ENCODE measurements around the gene ABHD17B.
A peak's percentile ranks its signal among the peaks of the same experiment; 100 is the strongest.
"Not testable (repeated sequence)": the region's sequence is repeated elsewhere in the genome, so short reads cannot be mapped to it uniquely, and the experiment has no call there.

Gene ABHD17B

DNA sequence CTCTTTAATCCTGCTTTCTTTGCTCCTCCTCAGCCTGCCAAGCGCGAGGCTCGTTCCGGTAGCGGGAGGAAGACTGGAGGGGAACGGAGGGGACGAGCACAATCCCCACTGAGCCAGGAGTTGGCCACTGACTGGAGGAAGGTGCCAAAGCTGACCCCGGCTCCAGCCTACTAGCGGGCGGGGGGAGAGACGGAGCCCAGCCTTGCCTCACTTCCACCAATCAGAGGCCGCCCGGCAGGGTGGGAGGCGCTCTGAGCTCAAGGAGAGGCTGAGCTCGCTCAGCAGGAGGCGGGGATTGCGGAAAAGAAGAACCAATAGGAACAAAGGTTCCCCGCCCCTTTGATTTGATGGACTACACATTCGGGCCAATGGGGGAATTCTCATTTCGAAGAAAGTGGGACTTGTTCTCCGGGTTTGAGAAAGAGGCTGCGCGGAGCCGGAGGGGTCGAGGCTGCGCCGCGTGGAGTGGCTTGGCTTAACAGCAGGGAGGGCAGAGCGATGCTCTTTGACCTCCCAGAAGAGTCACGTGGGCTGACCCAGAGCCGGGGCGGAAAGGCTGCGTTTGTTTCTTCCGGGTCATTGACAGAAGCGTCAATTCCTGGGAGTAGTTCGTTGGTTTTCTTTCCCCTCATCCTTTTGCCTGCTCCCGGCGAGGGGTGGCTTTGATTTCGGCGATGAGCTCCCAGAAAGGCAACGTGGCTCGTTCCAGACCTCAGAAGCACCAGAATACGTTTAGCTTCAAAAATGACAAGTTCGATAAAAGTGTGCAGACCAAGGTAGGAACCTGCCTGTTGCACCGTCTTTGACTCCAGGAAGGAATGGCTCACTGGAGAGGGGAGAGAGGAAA lies at the start of gene ABHD17B, which contains the start of gene C9orf85:
Gene ABHD17B, minus strand, starts transcription at position 133 of the 847 bp plus-strand sequence. CDS start 36,113 bp downstream, outside the sequence.
Gene C9orf85, plus strand, starts transcription at position 579 of the 847 bp plus-strand sequence. Its CDS starts 96 bp downstream, at position 675.
- peak; percentile 99 for DNase-seq

DNA sequence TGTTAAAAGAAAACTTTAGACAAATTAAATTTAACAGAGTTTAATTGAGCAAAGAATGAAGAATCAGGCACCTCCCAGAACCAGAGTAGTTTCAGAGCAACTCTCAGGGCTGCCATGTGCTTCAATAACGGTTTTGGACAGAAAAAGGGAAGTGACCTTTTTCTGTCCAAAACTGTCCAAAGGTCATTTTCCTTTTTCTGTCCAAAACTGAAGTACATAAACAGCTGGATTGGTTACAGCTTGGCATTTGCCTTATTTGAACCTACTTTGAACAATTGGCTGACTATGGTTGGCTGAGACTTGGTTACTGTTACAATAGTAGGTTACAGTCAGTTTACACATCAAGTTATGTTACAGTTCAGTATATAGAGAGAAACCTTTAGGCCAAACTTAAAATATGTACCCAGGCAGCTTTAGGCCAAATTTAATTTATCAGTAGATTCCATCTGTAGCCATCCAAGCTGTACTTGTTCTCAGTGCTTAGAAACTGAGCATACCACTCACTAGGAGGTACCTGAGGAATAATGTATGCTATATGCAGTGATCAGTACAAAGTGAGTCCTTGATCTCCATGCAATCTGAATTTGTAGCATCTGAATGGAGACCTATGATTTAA lies 44.4 kb upstream of the ABHD17B start:
- DNase-seq = no peak

DNA sequence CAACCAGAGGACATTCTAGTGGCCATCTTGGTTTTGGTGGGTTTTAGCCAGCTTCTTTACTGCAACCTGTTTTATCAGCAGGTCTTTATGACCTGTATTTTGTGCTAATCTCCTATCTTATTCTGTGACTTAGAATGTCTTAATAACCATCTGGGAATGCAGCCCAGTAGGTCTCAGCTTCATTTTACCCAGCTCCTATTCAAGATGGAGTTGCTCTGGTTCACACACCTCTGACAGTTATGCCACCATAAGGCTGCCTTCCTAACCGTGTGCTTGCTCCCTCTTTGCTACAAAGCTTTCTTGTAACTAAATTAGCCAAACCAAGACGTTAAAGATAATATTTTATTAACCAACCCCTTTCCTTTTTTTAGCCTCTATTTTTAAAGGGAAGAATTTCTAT lies 43.7 kb upstream of the ABHD17B start:
- DNase-seq = not testable (repeated sequence)

DNA sequence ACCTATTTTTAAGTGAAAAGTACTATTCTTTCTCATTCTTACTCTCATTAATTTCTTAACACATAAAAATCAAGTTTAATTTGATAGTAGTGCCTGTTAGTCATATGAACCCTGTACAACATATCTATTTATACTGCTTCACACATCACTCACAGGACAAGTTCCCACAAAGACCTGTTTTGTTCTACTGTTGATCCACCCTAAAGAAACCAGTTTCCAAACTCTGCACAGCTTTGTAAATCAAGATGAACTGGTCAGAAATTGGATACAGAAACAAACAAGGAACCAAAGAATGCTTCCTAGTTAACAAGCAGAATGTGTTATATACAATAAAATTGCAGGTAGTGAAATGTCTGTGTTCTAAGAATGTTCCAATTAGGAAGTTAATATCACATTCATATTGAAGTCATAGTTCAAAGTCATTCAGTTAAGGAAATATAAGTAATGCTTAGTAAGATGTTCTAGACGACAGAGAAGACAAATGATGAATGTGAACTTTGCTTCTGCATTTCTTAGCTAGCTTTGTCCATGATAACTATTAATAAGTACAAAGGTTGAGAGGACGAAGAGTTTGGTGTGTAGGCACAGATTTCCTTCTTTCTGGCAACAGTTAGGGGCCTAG lies 33.9 kb upstream of the ABHD17B start:
- no peak for DNase-seq

DNA sequence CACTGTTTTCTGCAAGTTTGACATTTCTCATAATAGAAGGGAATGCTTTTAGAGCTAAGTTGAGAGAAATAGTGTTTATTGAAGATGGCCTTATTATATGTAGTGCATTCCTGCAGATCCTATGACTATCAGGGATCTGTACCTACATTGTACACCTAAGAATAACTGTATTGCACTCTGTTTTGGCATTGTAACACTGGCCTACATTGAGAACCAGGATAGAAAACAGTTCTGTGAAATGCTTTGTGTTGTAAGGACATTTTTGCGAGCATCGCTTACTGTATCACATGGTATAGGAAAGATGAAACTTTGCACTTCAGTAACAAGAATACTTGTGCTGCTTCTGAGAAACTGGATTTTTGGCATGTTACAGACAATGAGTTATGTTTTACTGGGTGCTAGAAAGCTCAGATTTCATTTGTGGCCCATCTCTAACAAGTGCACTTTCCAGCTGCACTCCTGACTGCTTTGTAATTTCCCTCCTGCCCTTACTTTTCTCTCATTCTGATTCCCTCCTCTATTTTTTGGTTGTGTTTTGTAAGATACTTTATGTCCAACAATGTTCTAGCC lies 31.1 kb upstream of the ABHD17B start:
- no peak for DNase-seq

DNA sequence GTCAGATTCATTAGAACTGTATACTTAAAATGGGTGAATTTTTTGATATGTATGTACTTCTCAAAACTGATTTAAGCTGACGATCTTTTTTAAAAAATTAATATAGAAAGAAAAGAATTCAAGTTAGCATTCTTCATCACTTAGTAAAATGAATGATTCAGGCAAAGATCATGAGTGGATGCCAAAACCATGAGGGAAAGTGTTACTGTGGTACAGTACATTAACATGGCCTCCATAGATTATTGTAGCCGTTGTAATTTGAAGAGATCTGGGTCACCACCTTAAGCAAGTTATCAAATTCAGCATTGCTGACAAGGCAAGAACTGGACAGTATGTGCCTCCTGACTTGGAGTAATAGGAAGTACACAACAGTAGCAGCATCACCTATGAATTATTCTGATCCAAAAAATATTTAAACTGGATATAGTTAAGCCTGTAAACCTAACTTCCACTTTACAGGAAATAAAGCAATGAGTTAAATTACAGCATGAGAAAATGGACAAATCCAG lies 30.1 kb upstream of the ABHD17B start:
- no peak for DNase-seq

DNA sequence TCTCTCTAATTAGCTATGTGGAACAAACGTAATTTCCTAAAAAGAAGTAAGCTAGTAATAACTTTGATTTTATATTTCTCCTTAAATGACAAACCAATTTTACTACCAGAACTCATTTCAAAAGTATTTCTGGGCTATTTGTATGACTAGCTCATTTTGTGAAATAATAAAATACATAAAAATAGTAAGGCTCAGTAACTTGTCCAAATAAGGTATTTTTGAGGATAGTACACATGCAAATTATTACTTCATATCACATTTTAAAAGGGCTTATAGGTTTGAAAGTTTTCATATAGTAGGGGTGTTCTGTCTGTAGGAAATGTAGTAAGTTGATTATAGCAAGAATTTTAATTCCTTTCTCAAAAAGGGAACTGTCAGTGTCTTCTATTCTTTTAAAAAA lies 26.9 kb upstream of the ABHD17B start:
- no peak for DNase-seq

DNA sequence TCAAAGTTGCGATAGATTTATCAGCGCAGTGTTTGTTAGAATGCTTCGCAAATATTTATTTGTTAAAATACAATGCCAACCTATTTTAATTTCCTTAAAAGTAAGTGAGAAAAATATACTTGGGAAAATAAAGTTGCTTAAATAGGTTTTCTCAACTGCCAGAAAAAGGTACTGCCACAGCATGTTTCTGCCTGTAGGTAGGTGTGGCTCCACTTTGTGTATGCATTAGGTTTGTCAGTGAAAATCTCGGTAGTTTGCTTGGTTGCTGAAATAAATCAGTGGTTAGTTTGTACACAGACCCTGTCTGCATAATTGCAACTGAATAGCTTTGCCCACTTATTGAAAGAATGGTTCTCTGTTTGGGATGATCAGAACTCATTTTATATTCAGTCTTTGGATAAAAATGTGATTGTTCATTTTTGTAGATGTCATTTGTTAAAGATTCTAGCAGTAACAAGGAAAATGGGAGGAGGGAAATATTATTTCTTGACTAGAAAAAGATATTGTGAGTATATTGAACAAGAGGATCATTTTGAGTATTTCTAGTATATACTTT lies 26.2 kb upstream of the ABHD17B start:
- no peak for DNase-seq

DNA sequence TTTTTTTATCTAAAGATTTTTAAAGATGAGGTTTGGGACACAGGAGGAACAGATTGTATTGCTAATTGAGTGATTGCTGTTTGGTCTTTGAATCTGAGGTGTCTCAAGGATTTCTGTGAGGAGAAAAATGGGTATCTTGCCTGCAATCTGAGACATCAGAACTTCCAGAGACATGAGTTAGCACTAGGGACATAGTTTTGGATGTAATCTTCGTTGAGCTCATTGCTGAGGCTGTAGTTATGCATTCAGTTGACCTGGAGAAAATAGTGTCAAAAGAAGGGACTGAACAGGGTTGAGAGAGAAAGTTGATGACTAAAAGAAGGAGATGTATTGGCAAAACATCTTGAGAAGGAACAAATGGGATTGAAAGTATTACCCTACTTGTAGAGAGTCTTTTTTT lies 25.1 kb upstream of the ABHD17B start:
- no peak for DNase-seq

DNA sequence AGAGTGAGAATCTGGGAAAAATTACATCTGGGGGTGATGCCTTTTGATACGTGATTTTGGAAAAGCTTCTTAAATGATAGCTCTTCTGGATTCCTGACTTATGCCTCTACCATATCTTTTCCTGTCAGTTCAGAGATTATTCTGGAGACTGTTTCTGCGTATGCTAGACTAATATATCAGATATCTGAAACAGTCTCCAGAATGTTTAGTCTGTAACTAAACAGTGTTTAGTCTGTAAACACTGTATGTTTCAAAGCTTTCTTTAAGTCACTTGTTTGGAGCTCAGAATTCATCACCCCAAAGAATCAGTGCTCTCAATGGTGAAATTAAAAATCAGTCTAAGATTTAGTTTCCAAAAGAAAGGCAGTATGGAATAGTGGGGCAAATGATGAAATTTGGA lies 20.2 kb upstream of the ABHD17B start:
- no peak for DNase-seq

DNA sequence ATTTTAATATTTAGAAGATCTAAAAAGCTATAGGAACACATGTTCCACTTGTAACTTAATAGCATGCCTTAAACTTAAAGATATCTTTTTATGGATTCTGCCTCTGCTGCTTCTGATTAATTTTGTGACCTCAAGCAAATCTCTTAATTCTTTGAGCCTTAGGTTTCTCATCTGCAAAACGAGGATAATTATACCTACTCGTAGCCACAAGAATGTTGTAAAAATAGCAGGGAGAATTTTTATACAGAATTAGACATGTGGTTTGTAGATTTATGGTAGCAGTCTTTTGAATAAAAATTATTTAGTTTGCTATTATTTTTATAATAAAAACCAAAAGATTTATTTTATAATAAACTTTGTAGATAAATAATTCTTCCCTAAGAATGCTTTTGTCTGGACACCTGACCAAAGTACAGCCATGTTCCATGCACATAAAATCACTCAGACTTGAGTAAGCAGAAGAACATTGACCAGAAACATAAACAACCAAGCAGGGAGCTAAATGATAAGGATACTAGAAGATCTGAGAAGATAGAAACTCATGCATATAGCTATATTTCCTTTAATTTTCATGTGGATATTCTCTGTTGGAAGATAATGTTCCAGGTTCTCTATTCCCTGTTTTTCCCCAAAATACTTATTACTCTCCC lies 18.9 kb upstream of the ABHD17B start:
- DNase-seq = no peak

DNA sequence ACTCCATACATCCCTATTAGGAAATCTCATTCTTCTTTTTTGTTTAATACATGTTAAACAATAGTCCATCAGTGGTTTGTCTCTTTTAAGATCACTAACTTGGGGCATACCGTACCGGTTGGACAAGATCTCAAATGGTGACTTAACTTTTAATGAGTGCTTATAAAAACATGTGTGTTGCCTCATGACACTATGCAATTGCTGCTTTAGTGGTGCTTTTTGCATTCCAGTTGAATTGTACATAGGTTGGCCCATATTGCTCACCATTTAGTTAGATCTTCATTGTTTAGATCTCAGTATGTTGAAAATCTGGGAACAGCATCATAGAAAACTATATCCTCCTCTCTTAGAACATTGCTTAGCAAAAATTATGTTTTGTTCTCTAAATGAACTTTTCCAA lies 18.2 kb upstream of the ABHD17B start:
- DNase-seq = no peak

DNA sequence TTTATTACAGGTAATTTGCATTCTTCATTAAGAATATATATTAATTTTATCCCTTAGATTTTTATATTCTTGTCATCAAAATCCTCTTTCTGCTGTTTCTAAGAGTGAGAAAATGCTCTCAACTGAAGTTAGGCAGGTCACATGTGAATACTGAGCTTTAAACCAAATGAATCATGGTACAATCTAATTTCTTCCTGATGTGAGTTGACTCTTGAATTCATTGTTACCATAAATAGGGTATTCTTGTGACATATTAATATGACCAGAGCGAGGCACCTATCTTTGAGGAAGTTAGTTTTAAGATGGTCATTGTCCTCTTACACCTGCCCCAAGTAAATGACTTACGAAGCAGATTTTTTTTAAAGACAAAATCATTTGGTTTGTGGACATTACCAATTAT lies 17.8 kb upstream of the ABHD17B start:
- no peak for DNase-seq

DNA sequence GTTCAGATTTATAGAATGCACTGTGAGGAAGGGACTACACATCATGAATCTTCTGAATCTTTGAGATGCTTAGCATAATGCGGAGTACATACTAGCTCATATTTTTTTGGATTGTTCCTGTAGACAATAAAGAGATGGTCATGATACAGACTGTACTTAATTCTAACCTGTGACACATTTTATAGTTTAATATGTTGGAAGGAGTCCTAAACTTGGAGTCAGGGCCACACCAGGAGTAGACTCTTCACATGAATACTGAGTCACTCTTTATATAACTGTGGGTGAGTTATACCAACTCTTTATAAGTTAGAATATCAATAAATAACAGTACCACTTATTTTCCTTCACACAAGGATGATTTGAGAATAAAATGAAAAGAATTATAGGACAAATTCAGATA lies 17.4 kb upstream of the ABHD17B start:
- no peak for DNase-seq

DNA sequence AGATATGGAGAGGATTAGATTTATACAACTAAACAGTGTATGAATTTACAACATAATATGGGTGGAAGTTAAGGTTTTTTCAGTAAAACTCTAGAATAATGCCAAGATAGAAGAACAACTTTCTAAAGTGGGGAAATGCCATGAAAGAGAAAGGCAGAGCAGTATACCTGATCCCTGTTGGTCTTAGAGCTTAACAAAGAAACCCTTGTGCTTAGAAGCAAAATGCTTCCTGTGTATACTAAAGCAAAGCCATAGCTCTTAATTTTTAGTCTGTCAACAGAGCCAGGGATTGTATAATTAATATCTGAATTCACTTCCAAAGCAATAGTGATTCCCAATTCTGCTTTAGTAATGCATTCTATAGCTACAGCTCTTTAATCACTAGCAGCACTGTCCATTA lies 14.8 kb upstream of the ABHD17B start:
- no peak for DNase-seq

DNA sequence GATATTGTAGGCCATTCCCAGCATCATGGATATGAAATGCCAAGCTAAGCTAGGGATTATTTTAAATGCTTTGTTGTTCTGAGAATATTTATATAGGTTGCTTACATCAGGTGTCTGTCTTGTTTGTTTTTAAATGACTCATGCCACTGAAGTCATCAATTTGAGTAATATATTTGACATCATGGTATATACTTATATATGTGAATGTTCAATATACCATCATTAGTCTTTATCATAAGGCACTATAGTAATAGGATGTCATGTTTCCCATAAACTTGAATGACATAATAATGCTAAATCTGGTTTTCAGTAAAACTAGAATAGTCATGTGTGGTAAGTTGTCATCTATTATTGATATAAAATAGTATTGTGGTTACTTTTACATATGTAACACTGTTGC lies 13.6 kb upstream of the ABHD17B start:
- no peak for DNase-seq

DNA sequence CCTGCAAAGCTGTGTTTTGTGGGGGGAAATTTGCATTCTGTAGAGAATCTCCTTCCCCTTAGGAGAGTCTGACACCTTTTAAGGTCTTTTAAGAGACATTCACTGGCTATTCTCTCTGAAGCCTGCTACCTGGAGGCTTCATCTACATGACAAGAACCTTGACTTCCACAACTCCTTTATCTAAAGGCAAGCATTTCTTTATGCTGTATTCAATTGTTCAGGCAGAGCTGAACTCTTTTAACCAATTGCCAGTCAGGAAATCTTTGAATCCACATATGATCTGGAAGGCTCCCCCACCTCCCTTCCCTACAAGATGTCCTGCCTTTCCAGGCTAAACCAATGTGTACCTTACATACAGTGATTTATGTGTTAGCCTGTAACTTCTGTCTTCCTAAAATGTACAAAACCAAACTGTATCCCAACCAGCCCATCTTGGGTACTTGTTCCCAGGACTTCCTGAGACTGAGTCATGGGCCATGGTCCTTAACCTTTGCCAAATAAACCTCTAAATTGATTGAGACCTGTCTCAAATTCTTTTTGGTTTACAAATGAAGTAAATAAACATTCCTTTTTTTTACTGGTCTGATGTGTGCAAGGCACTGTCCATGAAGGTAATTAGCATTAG lies 10.3 kb upstream of the ABHD17B start:
- DNase-seq = no peak

DNA sequence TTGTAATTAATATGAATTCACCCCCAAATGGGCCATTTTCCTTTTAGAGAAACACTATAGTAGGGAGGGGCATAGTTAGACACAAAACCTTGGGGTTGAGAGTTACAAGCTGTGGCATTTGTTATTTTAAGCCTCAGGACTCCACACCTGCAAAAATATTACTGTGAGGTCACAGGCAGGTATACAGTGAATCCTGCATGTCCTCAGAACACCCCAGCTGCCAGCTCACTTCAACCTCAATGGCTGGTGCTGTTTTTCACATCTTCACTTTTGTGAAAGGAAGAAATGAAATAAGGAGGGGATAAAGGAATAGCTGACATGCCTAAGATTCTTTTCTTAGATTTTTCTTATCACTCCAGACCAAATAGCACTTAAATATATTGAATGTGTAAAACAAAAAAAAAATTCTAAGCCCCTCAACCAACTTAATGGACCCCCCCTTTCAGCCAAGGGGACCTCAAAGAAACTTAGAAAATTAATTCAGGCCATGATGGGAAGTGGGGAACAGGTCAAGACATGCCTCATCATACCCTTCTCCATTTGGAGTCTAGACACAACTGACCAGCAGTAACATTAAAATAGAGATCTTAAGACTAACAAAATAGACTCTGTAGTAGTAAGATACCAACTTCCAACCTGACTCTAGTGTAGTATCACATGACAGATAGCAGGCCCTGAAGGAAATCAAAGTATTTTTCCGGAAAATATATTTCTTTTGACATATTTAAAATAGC lies 9.6 kb upstream of the ABHD17B start:
- no peak for DNase-seq

DNA sequence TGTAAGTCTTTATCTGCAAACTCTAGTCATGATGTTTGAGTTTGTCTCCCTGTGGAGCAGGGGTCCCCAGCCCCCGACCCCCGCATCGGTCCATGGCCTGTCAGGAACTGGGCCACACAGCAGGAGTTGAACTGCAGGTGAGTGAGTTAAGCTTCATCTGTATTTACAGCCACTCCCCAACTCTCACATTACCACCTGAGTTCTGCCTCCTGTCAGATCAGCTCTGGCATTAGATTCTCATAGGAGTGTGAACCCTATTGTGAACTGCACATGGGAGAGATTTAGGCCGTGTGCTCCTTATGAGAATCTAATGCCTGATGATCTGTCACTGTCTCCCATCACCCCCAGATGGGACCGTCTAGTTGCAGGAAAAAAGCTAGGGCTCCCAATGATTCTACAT lies 7.4 kb upstream of the ABHD17B start:
- DNase-seq = no peak

DNA sequence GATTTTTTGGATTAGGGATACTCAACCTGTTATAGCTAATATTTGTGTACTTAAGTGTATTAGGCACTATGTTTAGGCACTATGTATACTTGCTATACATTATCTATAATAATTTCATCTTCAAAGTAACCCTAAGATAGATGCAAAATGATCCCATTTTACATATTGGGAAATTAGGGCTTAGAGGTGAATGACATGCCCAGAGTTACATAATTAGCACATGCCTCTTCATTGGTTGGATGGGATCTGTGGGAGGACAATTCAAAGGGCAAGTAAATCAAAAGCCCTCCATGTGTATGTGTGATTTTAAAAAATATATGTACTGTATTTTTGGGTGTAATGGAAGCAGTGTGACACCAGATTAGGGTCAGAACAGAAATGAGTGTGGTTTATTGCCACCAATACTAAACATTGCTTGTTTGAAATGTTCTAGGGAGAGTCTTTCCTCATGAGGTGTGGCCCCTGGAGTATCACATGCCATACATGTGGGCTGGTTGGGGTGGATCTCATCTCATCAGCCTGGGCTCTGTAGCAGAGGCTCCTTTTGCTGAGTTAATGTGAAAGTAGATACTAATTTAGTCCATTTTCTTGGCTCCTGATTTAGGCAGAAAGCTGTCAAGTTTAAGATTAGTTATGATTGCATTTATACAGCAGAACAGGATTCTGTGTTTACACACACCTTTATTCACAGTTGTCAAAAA lies 6.0 kb upstream of the ABHD17B start:
- DNase-seq = no peak

DNA sequence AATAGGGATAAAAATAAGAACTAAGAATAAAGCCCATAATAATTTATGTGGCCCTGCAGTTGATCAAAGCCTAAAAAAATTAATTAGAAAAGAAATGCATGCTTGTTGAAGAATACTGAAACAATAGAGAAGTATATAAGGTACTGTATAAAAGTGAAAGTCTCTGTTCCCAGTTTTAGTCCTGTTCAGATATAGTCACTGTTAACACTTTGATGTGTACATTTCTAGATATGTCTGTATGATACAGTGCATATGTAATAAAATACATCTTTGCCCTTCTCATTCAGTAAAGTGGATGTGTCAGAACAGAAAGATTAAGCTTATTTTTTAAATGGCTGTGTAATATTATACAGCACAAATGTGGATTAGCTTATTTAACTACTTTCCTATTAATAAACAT lies 4.5 kb upstream of the ABHD17B start:
- no peak for DNase-seq
